ENCODE measurements around the gene SRP9. TPM values are rescaled to one million over a fixed set of nuclear protein-coding genes. Genes with fewer than 3 reads are reported as not detected.
A peak's percentile ranks its signal among the peaks of the same experiment; 100 is the strongest.

Gene SRP9
- total and polyA plus RNA-seq, 3 donors from 2014 or later = 134 to 249 (median 159) TPM

GRCh38 chr1:225736437-225737098 is 41.1 kb upstream of the SRP9 start:
- H3K27ac ChIP-seq = peak overlapping the region; percentile 18 to 79
- TF ChIP-seq CTCF (IDR thresholded peaks at IDR 0.05) = no peak
- no peak for TF ChIP-seq POLR2A (IDR thresholded peaks at IDR 0.05)
- H3K36me3 ChIP-seq (ENCODE audit: low read depth, missing control alignments) = no peaks in the 10 kb centered on the region
- H3K4me3 ChIP-seq = no peak overlapping the region
- WGBS, 2 donors = 53 to 73% methylated on average over 10 of the region's 10 CpGs
- no peaks in the 10 kb centered on the region for H3K9me3 ChIP-seq
- H3K27me3 ChIP-seq = no peaks in the 10 kb centered on the region
- no peak for DNase-seq
- intact Hi-C loops (cut with DNase I; ENCODE audit: low total_unique reads) = no loop called here
- peaks cover 22% of the 10 kb centered on the region for H3K4me1 ChIP-seq

- Histone ChIP-seq H3K4me3 (no peak overlapping the region), H3K4me1 (peaks cover 22% of the 10 kb centered on the region), H3K9me3 (no peaks in the 10 kb centered on the region), H3K36me3 (ENCODE audit: low read depth, missing control alignments) (no peaks in the 10 kb centered on the region), H3K27me3 (no peaks in the 10 kb centered on the region), H3K27ac (no peak overlapping the region)
- DNase-seq = peak; percentile 36
- TF ChIP-seq POLR2A (IDR thresholded peaks at IDR 0.05) (no peak), CTCF (IDR thresholded peaks at IDR 0.05) (no peak)
- intact Hi-C loops (cut with DNase I; ENCODE audit: low total_unique reads) = no loop called here
- WGBS, 2 donors = 39 to 54% methylated on average over 3 of the region's 3 CpGs
Observed at GRCh38 chr1:225737161-225737560, 40.5 kb upstream of the SRP9 start.

GRCh38 chr1:225737866-225738265 is 39.8 kb upstream of the SRP9 start:
- no peaks in the 10 kb centered on the region for H3K27me3 ChIP-seq
- H3K4me1 ChIP-seq = peaks cover 22% of the 10 kb centered on the region
- no peak for TF ChIP-seq CTCF (IDR thresholded peaks at IDR 0.05)
- no peak for TF ChIP-seq POLR2A (IDR thresholded peaks at IDR 0.05)
- H3K36me3 ChIP-seq (ENCODE audit: low read depth, missing control alignments) = no peaks in the 10 kb centered on the region
- H3K4me3 ChIP-seq = no peak overlapping the region
- H3K27ac ChIP-seq = no peak overlapping the region
- no peak for DNase-seq
- intact Hi-C loops (cut with DNase I; ENCODE audit: low total_unique reads) = no loop called here
- H3K9me3 ChIP-seq = no peaks in the 10 kb centered on the region
- 68 to 91% methylated on average over 3 of the region's 3 CpGs for WGBS, 2 donors

GRCh38 chr1:225738763-225739162 is 38.9 kb upstream of the SRP9 start:
- Histone ChIP-seq H3K27me3 (no peaks in the 10 kb centered on the region), H3K36me3 (ENCODE audit: low read depth, missing control alignments) (no peaks in the 10 kb centered on the region), H3K4me1 (peaks cover 22% of the 10 kb centered on the region), H3K9me3 (no peaks in the 10 kb centered on the region), H3K27ac (no peak overlapping the region), H3K4me3 (no peak overlapping the region)
- TF ChIP-seq CTCF (IDR thresholded peaks at IDR 0.05) = no peak
- TF ChIP-seq POLR2A (IDR thresholded peaks at IDR 0.05) = no peak
- WGBS, 2 donors = 94 to 100% methylated on average over 2 of the region's 2 CpGs
- intact Hi-C loops (cut with DNase I; ENCODE audit: low total_unique reads) = no loop called here
- DNase-seq = no peak

GRCh38 chr1:225739542-225740107 is 38.0 kb upstream of the SRP9 start:
- Histone ChIP-seq H3K36me3 (ENCODE audit: low read depth, missing control alignments) (no peaks in the 10 kb centered on the region), H3K27me3 (no peaks in the 10 kb centered on the region), H3K27ac (no peak overlapping the region), H3K4me3 (no peak overlapping the region), H3K9me3 (no peaks in the 10 kb centered on the region), H3K4me1 (peaks cover 22% of the 10 kb centered on the region)
- intact Hi-C loops (cut with DNase I; ENCODE audit: low total_unique reads) = no loop called here
- TF ChIP-seq POLR2A (IDR thresholded peaks at IDR 0.05) = no peak
- no peak for TF ChIP-seq CTCF (IDR thresholded peaks at IDR 0.05)
- 97 to 98% methylated on average over 5 of the region's 5 CpGs for WGBS, 2 donors
- no peak for DNase-seq
